Cardiac fibroblast (primary cell): ENCODE measurements around the gene RNU1-4.
"Not testable (repeated sequence)": the region's sequence is repeated elsewhere in the genome, so short reads cannot be mapped to it uniquely, and the experiment has no call there.

ENCODE experiments used
- DNase-seq, 2 donors: peaks; one replicate each; pipeline versions ENCODE4 v3.0.0 to v3.0.0-alpha.2; 2010; ENCODE audit warnings: low read depth in 2 of 2
- H3K4me3 ChIP-seq, 2 donors: replicated peaks in 1 of 2; 1 replicate in 1 of 2; 2 replicates in 1 of 2; pipeline ENCODE4 v1.5.1; 2011; ENCODE audit warnings: low read depth in 2 of 2, low read length in 2 of 2, mild to moderate bottlenecking in 2 of 2, moderate library complexity in 1 of 2

RNU1-4 gene

DNA sequence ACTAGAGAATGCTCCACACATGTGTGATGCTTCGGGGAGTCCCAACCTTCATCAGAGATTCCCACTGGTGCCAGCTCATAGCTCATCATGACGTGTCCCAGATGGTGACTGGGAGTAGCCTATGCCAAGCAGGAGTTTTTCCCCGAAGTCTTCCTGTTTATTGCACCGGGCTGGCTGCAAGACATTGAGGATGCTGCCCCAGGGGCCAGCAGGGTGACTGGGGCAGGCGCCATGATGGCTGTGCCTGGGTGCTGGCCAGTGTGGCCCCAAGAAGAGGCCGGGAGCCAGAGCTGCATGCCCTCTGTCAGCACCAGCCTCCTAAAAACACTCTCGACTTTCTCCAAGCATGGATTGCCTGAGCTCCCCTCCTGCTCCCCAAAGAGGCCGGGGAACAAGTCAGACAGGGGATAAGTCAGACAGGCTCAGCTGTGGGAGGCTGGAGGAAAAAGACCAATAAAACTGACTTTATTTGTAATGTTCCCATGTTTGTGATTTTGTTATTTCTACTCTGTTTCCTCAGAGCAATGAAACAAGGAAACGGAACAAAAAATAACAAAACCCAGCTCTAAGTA, 24.0 kb downstream of the RNU1-4 start:
- not testable (repeated sequence) for H3K4me3 ChIP-seq
- DNase-seq = peak in 1 of 2 donors; percentile 14

DNA sequence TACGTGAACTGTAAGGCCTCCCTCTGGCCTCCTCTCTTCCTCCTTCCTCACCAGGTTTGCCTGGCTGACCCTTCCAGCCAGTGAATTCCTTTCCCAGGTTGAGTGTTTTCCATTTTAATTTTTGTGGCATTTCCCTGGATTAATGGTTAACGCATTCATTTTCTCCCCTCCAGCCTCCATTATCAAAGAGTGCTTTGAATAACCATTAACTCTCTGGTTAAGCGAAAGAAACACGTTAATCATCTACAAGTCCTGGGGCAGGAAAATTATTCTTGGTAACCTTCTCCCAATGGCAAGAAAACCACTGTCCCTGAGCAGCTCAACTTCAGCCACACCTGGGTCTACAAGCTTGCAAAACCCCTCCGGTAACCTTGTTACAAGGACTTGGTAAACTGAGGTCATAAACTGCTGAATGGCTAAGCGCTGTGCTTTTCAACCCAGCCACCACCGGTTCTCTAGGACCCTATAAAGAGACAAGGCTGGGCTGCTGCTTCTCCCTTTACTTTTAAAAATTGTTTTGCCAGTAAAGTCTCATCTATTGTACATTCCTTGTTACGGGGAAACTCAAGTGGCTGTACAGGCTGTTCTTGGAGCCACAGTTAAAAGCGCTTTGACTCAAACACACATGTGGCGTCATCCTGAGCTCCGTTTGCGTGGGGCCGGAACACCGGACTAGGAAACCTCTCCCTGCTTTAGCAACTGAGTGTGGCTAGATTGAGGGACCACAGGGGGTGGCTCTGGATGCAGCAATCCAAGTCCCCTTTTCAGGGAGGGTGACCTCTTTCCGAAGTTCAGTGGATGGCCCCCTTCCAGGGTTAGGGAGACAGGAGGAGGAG, 24.7 kb downstream of the RNU1-4 start:
- H3K4me3 ChIP-seq, DNase-seq: not testable (repeated sequence)

DNA sequence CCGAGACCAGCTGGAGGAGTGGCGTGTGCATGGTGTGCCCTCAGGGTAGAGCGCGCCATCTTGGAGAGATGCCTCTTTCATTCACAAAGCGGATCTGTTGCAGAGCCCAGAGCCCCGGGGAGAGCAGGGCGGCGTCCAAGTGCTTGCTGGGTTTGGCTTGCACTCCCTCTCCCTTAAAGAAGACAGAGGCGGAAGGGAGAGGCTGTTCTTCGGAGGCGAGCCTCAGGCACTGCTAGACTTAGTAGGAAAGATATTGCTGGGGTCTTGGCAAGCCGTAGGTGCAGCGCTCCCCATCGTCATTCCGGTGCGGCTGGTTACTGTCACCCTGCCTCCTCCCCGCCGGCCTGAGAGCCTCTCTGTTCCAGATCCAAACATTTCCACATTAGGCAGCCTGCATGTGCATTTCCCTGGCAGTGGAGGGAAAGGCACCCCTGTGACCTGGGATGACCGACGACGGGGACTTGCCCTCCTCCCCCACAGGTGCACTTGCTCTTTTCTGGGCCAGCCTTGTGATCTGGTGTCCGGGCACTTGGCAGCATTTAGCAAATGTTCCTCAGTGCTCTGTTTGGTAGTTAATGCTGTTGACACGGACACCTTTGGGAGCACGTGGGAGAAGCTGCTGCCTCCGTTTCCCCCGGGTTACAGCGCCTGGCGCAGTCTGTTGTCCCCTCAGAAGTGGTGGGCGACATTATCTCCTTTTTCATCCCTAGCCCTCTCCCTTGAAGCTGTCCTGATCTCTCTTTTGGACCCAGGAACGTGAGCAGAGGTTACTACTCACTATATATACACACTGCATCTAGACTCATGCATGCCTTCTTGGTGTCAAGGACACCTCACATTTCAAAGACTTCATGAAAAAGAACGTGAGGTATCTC, 25.7 kb downstream of the RNU1-4 start:
- not testable (repeated sequence) for H3K4me3 ChIP-seq, DNase-seq

DNA sequence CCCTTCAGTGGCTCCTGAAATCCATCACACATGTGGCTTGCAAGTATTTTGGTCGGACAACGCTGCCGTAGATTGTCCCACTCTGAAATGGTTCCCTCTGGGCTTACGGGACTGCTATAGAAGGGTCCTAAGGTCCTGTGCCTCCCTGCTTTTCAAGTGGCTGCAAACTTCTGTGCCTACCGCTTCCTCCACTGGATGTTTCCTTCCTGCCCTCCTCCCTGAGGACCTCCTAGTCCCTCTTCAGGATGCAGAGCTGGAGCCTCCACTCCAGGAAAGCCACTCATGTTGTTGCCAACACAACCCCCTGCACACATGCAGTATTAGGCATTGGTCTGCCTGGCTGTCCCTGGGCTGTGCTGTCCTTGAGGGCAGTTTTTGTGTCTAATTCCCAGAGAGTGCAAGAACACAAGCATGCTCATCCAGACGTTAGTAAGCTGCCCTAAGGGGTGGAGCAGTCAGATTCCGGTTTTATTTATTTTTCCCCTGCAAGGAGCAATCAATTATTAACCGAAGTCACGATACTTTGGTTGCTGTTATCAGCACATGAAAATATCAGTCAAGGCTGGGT, 26.5 kb downstream of the RNU1-4 start:
- DNase-seq, H3K4me3 ChIP-seq: not testable (repeated sequence)

DNA sequence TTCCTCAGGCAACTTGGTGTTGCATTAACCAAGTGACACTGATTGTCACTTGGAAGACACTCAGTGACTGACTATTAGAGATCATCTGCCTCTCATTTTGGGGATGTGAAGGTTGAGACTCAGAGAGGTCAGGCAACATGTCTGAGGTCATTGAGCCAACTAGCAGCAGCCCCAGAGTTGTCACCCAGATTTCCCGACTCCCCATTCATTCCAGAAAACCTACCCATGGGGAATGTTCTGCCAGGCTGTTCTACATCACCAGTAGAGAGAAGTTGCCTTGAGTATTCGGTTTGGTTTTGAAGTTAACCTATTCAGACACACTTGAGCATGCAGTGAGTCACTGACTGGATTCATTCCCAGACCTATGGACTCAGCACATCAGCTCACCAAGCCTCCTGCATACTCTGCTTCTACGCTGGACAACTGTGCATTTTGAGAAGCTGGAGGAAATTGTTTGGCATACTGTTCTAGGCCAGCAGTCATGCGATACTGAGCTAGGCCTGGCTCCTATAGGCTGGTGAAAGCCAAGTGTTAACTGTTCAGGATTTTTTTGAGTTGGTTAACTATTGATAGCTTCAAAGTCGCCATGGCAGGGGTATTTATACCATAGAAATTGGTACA, 29.9 kb downstream of the RNU1-4 start:
- not testable (repeated sequence) for H3K4me3 ChIP-seq
- DNase-seq = peak; percentile 86 to 91

DNA sequence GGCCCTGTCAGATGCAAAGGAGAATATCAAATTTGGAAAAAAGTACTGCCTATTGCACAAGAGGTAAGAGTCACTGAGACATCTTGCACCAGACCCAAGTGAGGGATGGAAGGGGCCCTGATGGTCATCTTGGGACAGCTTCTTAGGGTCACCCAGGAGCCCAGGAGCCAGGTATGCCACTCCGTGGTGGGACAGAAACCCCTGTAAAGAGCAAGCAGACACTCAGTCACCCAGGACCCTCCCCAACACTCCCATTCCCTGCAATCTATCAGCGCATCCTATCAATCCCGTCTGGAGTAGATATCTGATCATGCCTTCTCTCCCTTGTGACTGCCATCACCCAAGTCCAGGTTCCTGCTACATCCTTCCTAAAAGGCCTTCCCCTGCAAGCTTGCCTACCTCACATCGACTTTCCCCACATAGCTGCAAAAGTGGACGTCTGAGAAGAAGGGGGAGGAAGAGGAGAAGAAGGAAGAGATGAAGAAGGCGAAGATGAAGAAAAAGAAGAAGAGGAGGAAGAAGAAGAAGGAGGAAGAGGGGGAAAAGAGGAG, 30.7 kb downstream of the RNU1-4 start:
- not testable (repeated sequence) for DNase-seq, H3K4me3 ChIP-seq

DNA sequence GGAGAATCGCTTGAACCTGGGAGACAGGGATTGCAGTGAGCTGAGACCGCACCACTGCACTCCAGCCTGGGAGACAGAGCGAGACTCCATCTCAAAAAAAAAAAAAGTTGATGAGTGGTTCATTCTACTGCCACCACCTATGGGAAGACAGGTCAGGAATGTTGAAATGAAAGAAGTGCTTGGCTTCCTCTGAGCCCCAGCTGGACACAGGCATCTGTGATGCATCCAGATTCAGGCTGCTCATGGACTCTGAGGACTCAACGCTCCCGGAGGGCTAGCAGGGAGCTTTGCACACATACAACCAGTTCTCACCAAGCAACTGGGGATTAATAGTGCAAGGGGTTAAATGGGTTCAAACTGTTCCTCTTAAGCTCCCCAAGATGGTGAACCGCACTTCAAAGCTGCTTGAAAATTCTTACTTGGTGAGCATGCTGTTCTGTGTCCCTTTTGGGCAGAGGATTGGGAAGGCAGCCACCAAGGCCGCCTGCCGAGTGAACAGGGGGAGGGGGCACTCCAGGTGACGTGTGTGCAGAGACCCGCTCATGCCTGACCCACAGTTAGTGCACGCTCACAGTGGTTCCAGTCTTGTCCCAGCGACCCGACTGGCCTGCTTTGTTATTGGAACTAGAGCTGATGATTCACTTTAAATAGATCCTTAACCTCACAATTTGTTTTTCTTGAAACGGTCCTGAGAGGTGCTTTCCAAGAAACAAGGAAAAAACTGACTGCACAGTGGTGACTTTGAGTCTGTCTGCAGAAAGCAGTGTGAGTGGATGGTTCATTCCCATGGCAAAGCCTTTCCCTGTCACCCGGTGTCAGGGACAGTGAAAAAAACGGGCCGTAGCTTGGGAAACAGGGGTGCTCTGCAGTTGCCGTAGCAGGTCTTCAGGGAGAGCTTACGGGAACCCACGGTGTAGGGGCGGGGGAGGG, 32.2 kb downstream of the RNU1-4 start:
- H3K4me3 ChIP-seq = not testable (repeated sequence)
- DNase-seq = peak in 1 of 2 donors; percentile 24

DNA sequence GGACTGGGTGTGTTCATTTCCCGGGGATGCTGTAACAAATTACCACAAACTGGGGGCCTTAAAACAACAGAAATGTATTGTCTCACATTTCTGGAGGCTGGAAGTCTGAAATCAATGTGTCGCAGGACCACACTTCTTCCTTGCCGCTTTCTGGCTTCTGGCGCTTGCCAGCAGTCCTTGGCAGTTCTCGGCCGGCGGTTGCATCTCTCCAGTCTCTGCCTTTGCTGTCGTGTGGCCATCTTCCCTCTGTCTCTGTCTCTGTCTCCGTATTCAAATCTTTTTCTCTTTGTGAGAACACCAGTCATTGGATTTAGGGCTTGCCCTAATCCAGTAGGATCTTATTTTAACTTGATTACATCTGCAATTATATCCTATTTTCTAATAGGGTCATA, 32.9 kb downstream of the RNU1-4 start:
- DNase-seq, H3K4me3 ChIP-seq: not testable (repeated sequence)

DNA sequence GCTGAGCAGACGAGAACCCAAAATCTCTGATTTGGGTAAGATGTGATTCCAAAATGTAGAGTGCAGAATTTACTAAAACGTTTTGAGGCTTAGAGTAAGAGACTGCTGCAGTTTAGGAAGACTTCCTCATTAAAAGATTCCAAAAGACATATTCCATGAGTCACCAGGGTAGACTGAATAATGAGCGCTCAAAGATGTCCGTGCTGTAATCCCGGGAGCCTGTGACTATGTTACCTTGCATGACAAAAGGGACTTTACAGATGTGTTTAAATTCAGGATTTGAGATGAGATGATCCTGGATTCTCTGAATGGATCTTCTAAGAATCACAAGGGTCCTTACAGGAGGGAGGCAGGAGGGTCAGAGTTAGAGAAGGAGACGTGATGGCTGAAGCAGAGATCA, 33.4 kb downstream of the RNU1-4 start:
- H3K4me3 ChIP-seq, DNase-seq: not testable (repeated sequence)

DNA sequence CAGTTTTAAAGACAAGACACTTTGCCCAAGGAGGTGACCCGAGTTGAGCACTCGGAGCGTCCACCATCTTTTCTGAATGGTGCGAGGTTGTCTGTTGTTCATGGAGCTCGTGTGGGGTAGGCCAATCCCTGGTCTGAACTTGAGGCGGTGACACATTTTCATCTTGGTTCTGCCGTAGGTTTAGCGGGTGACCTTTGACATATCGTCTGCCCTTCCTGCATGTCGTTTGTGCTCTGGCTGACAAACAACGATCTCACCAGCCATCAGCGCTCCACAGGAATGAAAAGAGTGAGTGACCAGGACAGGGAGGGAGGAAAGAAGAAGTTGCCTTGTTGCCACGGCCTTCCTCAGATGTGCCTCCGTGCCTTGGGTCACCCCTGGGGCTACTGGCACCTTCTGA, 34.5 kb downstream of the RNU1-4 start:
- DNase-seq, H3K4me3 ChIP-seq: not testable (repeated sequence)

DNA sequence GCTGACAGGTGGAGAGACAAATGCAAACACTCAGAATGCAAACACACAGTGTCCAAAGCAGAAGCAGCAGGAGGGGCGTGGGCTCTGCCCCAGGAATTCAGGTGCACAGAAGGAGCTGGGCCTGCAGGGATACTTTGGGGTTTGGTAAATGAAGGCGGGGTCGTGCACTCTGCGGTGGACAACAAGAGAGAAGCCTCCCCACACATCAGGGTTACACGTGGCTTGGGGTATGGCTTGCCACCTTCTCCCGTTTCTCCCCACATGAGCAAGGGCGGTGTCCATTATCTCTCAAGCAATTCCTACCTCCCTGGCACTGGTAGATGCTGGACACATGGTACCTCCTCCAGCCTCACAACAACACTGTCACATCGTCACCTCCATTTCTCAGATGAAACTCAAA, 35.0 kb downstream of the RNU1-4 start:
- not testable (repeated sequence) for H3K4me3 ChIP-seq, DNase-seq

DNA sequence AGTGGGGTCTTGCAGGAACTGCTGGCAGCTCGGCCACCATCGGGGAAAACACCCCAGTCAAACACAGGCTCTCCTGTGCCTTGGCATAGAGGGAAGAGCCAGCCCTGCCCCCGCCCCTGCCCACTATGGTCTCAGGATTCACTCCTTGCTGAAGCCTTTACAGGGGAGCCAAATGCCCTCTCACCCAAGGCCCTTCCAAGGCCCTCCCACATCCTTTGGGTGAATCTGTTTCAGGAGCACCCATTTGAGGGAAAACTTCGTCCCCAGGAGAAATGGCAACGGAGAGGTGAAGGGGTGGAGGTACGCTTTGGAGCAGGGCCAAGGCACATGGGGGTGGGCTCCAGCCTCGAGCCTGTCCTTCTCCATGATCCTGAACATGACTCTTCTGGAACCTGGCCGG, 35.9 kb downstream of the RNU1-4 start:
- not testable (repeated sequence) for H3K4me3 ChIP-seq, DNase-seq

DNA sequence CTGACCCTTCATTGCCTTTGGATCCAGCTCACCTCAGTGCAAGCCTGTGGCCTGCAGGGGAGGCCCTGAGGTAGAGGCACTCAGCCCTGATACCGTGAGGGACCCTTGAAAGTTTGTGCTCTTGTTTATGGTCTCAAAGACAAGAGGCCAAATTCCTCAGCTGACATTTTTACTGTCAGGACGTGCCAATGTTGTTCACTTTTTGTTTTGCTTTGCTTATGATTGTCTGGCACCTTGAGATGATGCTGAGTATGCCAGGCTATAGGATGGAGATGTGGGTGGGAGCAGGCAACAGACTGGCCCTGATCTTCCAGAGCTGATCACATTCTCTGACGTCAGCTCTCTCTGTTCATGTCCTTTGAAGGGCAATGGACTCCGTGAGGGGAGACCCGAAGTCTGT, 36.5 kb downstream of the RNU1-4 start:
- DNase-seq, H3K4me3 ChIP-seq: not testable (repeated sequence)

DNA sequence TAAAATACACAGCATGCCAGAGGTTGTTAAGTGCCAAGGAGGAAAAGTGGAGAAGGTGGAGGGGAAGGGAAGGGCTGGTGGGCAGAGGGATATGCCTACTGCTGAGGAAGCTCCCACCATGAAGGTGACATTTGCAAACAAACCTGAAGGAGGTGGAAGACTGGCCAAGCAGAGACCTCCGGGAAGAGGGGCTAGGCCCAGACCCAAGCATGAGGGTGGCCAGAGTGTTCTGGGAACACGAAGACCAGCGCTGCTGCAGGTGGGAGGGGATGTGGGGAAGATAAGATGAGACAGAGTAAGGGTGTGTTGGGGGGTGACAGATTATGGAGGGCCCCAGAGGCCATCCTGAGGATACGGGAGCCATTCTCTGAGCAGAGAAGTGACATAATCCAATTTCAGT, 37.5 kb downstream of the RNU1-4 start:
- not testable (repeated sequence) for H3K4me3 ChIP-seq, DNase-seq

DNA sequence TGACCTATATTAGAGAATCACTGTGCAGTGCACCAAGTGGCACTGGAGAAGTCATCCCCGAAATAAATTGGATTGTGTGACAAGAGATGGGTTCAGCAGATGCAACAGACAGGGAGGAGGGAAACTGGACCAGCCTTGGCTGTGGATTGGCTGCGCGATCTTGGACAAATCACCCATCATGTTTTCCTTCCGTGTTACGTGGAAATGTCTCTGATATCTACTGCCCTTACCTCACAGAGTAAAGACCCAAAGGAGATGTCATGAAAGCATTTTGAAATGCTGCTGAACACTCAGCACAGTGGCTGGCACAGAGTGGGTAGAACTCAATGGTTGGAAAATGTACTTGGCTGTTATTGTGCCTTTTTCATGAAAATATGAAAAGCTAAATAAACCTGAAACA, 39.2 kb downstream of the RNU1-4 start:
- not testable (repeated sequence) for DNase-seq, H3K4me3 ChIP-seq

DNA sequence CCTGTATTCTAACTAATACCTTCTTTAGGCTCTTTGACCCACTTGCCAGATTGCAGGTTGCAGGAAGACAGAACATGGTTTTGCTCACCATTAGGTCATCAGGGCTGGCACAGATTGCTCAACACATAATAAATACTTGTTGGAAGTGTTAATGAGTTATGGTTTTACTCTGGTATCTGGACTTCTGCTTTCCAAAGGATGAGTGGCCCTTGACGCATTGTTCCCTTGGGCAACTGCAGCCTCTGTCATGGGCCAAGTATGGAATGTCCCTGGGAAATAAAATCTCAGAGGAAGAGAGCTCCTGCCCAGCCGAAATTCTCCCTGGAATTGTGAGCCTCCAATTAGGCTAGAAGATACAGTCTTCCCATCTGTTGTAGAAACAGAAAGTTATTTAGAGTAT, 40.7 kb downstream of the RNU1-4 start:
- not testable (repeated sequence) for DNase-seq

DNA sequence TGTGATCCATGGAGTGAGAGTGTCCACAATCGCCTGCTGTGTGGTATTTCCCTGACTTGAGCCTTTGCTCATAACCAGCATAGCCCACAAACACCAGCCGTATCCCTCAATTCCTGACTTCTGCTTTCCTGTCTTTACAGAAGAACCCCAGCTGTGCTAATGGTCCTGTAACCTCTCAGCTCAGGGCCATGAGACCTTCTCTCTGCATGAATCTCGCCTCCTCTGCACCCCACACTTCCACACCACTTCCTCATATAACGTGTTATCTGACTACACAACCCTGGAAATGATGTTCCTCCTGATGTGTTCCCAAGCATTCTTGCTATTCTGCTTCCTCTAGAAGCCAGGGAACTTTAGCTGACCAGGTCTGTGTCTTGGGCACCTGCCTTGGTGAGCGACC, 41.3 kb downstream of the RNU1-4 start:
- not testable (repeated sequence) for DNase-seq, H3K4me3 ChIP-seq

More for the DNA sequence above, 40.7 kb downstream of the RNU1-4 start:
- H3K4me3 ChIP-seq = not testable (repeated sequence)
